GM13977 (cell line): ENCODE measurements around the gene NTM.

Experiments used
- DNase-seq: peaks from one replicate; pipeline ENCODE4 v3.0.0; 2012; ENCODE audit warnings: low spot score
- in situ Hi-C: fragments of 300-500 bp; cut with MboI; formaldehyde crosslinking; loops from one replicate; pipeline ENCODE4 v1.12.0; 2022; ENCODE audit warnings: low sequenced_read_pairs, low pct_unique_long_range_greater_than_20kb, mixed read lengths, inconsistent platforms; ENCODE audit not compliant: unreplicated experiment
- TF ChIP-seq, protein P1 (sequence below): IDR thresholded peaks from 2 replicates; pipeline ENCODE4 v1.5.1; 2012; ENCODE audit warnings: mild to moderate bottlenecking, control low read depth; ENCODE audit not compliant: insufficient read depth; ENCODE audit errors: extremely low read depth, missing control alignments

The NTM gene

DNA sequence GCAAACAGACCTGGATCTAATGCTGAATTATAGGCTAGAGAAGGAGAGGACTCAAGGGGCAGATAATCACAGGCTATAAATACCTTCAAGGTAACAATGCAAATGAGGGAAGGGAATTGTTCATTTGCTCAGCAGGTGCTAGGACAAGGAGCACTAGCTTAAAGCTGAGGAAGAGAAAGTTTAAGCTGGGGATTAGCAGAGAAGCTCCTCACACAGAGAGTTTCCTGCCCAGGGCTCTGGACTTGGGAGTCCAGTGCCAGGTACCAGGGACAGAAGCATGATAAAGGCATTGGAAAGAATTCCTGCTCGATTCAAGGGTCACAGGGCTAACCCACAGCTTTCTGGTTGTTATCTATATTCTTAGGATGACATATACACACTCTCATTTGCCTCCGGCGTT, 509.9 kb downstream of the NTM start:
- TF ChIP-seq, protein P1, sequence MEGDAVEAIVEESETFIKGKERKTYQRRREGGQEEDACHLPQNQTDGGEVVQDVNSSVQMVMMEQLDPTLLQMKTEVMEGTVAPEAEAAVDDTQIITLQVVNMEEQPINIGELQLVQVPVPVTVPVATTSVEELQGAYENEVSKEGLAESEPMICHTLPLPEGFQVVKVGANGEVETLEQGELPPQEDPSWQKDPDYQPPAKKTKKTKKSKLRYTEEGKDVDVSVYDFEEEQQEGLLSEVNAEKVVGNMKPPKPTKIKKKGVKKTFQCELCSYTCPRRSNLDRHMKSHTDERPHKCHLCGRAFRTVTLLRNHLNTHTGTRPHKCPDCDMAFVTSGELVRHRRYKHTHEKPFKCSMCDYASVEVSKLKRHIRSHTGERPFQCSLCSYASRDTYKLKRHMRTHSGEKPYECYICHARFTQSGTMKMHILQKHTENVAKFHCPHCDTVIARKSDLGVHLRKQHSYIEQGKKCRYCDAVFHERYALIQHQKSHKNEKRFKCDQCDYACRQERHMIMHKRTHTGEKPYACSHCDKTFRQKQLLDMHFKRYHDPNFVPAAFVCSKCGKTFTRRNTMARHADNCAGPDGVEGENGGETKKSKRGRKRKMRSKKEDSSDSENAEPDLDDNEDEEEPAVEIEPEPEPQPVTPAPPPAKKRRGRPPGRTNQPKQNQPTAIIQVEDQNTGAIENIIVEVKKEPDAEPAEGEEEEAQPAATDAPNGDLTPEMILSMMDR, result no peak
- in situ Hi-C loops, result no loop called here

DNA sequence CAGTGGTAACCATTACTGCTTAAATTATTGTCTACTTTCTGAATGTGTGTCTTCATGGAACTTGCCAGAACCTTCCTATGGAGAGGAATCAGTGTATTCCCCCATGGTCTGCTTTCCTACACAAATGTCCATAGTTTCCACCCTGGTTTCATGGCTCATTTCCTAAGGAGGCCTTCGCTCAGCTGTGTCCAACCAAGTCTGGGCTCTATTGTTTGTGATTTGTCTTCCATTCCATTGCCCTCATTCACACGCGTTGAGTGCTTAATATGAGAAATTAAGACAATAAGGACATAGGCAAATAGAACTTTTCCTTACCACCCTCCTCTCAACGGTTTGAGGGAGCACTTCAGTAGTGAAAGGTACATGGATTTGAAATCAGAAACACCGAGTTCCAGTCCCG, 510.6 kb downstream of the NTM start:
- DNase-seq, result no peak
- in situ Hi-C loops, result no loop called here
- TF ChIP-seq, protein P1, result no peak

More for the DNA sequence above, 509.9 kb downstream of the NTM start:
- DNase-seq, result no peak

DNA sequence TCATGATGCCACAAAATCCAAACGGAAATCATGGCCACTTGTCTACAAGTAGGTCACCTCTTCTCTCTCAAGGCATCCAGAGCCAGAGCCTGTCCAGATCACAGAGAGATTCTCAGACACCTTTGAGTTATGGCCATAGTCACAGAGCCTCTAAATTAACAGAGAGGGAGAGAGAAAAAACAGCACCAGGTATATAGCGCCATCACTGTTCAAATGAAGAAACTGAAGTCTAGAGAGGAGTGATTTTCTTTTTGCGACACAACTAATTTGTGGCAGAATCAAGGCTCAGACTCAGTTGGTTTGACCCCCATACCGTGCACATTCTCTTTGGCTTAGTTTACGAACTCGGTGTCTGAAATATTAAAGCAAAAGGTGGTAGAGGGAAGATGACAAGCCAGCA, 512.9 kb downstream of the NTM start:
- TF ChIP-seq, protein P1, result no peak
- in situ Hi-C loops, result no loop called here
- DNase-seq, result no peak

DNA sequence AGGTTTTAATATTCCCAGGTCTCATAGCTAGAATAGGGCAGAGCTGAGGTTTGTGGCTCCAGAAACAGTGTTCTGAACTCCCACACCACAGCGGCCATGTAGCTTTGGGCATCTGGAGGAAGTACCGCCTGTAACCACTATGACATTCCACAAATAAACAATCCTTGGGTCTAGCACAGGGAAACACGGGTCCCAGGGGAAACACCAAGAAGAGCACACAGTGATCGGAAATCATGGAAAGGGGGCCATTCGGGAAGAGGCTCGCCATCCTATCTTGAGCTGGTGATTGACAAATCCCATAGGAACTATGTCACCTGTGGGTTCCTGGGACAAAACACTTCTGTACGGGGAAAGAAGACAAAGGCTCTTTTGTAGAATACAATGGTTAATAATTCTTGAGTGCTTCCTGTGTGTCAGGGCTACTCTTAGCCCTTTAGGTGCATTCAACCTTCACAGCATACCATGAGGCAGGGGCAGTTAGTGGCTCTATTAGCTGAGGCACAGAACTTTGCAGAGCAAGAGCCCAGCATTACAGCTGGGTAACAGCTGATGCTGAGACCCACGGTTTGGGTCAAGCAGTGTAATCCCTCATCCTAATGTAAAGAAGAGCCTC, 514.2 kb downstream of the NTM start:
- in situ Hi-C loops, result no loop called here

DNA sequence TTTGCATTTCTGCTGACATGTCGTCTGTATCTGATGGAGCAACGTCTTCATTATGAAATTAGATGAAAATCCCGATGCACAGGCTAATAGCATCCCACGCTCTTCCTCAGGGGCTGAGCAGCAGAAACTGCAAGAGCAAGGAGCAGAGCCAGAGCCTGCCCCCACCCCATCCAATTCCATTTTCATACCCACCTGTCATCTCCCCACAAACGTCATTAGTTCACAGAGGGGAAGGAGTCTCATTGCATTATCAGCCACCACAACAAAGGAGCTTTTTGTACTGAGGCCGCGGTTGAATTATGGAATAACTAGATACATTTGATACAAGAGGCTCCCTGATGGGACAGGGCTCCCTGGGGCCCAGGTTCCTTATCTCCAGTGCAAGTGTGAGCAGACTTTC, 515.0 kb downstream of the NTM start:
- TF ChIP-seq, protein P1, result no peak
- in situ Hi-C loops, result no loop called here
- DNase-seq, result no peak

More for the DNA sequence above, 514.2 kb downstream of the NTM start:
- TF ChIP-seq, protein P1, result no peak
- no peak for DNase-seq

DNA sequence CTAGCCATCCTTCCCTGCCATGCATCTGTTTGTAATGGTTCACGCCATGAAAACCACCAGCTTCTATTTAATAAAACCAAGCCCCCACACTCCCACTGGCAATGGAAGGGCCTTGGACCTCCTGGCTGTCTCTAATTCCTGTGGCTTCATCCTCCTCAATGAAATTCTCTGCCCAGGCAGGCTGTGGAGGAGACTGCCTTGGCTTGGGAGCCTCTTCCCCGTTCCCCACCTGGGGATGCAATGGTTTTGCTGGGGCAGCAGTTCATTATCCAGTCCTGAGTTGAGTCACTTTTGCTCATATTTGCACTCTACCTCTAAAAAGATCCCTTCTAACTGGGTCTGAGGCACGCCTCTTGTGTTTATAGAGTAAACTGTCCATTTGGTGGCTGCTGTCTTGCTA, 515.8 kb downstream of the NTM start:
- TF ChIP-seq, protein P1, result no peak
- in situ Hi-C loops, result no loop called here
- DNase-seq, result no peak
